B cell (primary cell): ENCODE results near the gene ACKR2. TPM values are rescaled to one million over a fixed set of nuclear protein-coding genes. Genes with fewer than 3 reads are reported as not detected.

Experiments used
- ATAC-seq: fragments of 200-7000 bp; cut with Tn5 transposase; one replicate; pipeline ENCODE4 v1.10.0; 2021; ENCODE audit warnings: low read depth, mild to moderate bottlenecking, moderate number of reproducible peaks, moderate library complexity
- CTCF ChIA-PET: fragments of 350-600 bp; sonication (Branson Sonifier 250); formaldehyde crosslinking; loops from one replicate; lab custom pipeline; 2021; ENCODE audit warnings: antibody characterized with exemption, inconsistent platforms; lab: Charles Lee
- POLR2A ChIA-PET: fragments of 350-600 bp; sonication (Branson Sonifier 250); formaldehyde crosslinking; loops from one replicate; lab custom pipeline; 2021; ENCODE audit warnings: antibody characterized with exemption; lab: Charles Lee
- DNase-seq: peaks from one replicate; pipeline ENCODE4 v3.0.0; 2013
- H2AFZ ChIP-seq: 2 replicates; pipeline ENCODE4 v1.6.1; 2012; ENCODE audit warnings: mild to moderate bottlenecking, low read depth, low read length; ENCODE audit not compliant: insufficient read depth, poor library complexity, severe bottlenecking
- H3K27ac ChIP-seq, 2 donors: 1 replicate in 1 of 2; 2 replicates in 1 of 2; pipeline ENCODE4 v1.5.1; 2012 to 2013; ENCODE audit warnings: low read length in 2 of 2, mild to moderate bottlenecking in 2 of 2, moderate library complexity in 1 of 2
- H3K27me3 ChIP-seq, 4 experiments: fragments of 200-600 bp in 1 of 4; sonication (generic) in 1 of 4; replicated peaks in 1 of 4; 1 replicate in 2 of 4; 2 replicates in 2 of 4; pipeline versions ENCODE4 v1.6.1 to v1.7.0; 2013 to 2016; ENCODE audit warnings: low read length in 3 of 4, mild to moderate bottlenecking in 2 of 4, mixed read lengths in 1 of 4, moderate library complexity in 1 of 4; ENCODE audit not compliant: insufficient read depth in 4 of 4, control insufficient read depth in 3 of 4; ENCODE audit errors: control extremely low read depth in 1 of 4
- H3K36me3 ChIP-seq, 2 experiments: replicated peaks in 1 of 2; 1 replicate in 1 of 2; 2 replicates in 1 of 2; pipeline versions ENCODE4 v1.6.1 to v1.7.1; 2013; ENCODE audit warnings: low read length in 1 of 2; ENCODE audit not compliant: insufficient read depth in 2 of 2, control insufficient read depth in 1 of 2; ENCODE audit errors: control extremely low read depth in 1 of 2, extremely low read depth in 1 of 2
- H3K4me1 ChIP-seq, 2 donors: fragments of 200-600 bp in 1 of 2; sonication (generic) in 1 of 2; 1 replicate in 1 of 2; 2 replicates in 1 of 2; pipeline versions ENCODE4 v1.5.1 to v1.6.1; 2013 to 2017; ENCODE audit warnings: low read length in 2 of 2; ENCODE audit not compliant: control insufficient read depth in 2 of 2, insufficient read depth in 2 of 2
- H3K4me2 ChIP-seq: replicated peaks from 2 replicates; pipeline ENCODE3; 2012; ENCODE audit warnings: mild to moderate bottlenecking, low read depth, low read length; ENCODE audit not compliant: poor library complexity, severe bottlenecking
- H3K4me3 ChIP-seq, 5 experiments: fragments of 200-600 bp in 1 of 5; sonication (generic) in 1 of 5; 1 replicate in 3 of 5; 2 replicates in 2 of 5; pipeline versions ENCODE4 v1.5.1 to v1.7.0; 2011 to 2016; ENCODE audit warnings: low read length in 4 of 5, mild to moderate bottlenecking in 4 of 5, low read depth in 2 of 5, control low read depth in 1 of 5, moderate library complexity in 1 of 5; ENCODE audit not compliant: insufficient read depth in 1 of 5; ENCODE audit errors: control extremely low read depth in 1 of 5, extremely low read depth in 1 of 5
- H3K79me2 ChIP-seq: fragments of 200-600 bp; sonication (generic); one replicate; pipeline ENCODE4 v1.6.0; 2016; ENCODE audit warnings: low read length; ENCODE audit not compliant: control insufficient read depth, insufficient read depth
- H3K9ac ChIP-seq: fragments of 200-600 bp; sonication (generic); 2 replicates; pipeline ENCODE4 v1.6.1; 2017; ENCODE audit warnings: mild to moderate bottlenecking, low read length, moderate library complexity
- H3K9me3 ChIP-seq, 3 donors: one replicate each; pipeline versions ENCODE4 v1.6.1 to v1.7.1; 2013; ENCODE audit warnings: low read length in 2 of 3; ENCODE audit not compliant: control insufficient read depth in 2 of 3, insufficient read depth in 1 of 3; ENCODE audit errors: control extremely low read depth in 1 of 3
- H4K20me1 ChIP-seq: 2 replicates; pipeline ENCODE4 v1.6.0; 2012; ENCODE audit warnings: mild to moderate bottlenecking, low read length; ENCODE audit not compliant: insufficient read depth, control insufficient read depth, poor library complexity, severe bottlenecking
- H3K27ac Mint-ChIP-seq: one replicate; pipeline ENCODE4 v1.8.0; 2021; ENCODE audit warnings: mixed read lengths
- H3K27me3 Mint-ChIP-seq: one replicate; pipeline ENCODE4 v1.8.0; 2021; ENCODE audit warnings: mixed read lengths
- H3K4me1 Mint-ChIP-seq: one replicate; pipeline ENCODE4 v1.8.0; 2021; ENCODE audit warnings: mixed read lengths
- H3K4me3 Mint-ChIP-seq: one replicate; pipeline ENCODE4 v1.8.0; 2021; ENCODE audit warnings: mixed read lengths
- H3K9me3 Mint-ChIP-seq: one replicate; pipeline ENCODE4 v1.8.0; 2022; ENCODE audit warnings: mixed read lengths; ENCODE audit not compliant: insufficient read depth
- CTCF ChIP-seq: fragments of 200-600 bp; IDR thresholded peaks from one replicate; pipeline ENCODE4 v1.8.0; 2022; ENCODE audit warnings: antibody characterized with exemption, mild to moderate bottlenecking
- EZH2 ChIP-seq: IDR thresholded peaks from 2 replicates; pipeline ENCODE4 v1.6.1; 2012; ENCODE audit warnings: borderline replicate concordance, low read depth, mild to moderate bottlenecking, moderate library complexity, low read length; ENCODE audit not compliant: insufficient read depth, poor library complexity, severe bottlenecking
- WGBS: methylation state at CpG from one replicate; pipeline ENCODE4 v1.1.5; 2013; ENCODE audit warnings: missing lambda C conversion rate; ENCODE audit not compliant: insufficient coverage; 5-methylcytosine and 5-hydroxymethylcytosine counted together
- intact Hi-C: fragments of 100-400 bp; cut with micrococcal nuclease; formaldehyde crosslinking; loops from one replicate; pipeline ENCODE4 v1.10.0; 2022
- polyA plus RNA-seq: library from polyadenylated mRNA; depleted of rRNA; stranded (reverse); fragments of >200 nt; gene quantifications from 2 replicates; pipeline ENCODE4 v1.2.3, GENCODE V29; 2012
- total RNA-seq, 2 donors: library from RNA; stranded (reverse); fragments of 120-200 nt in 1 of 2; gene quantifications; 1 replicate in 1 of 2; 2 replicates in 1 of 2; pipeline versions ENCODE4 v1.2.3 to v1.2.4, GENCODE V29; 2013 to 2022

Gene ACKR2
- total and polyA plus RNA-seq, 2 donors (not counting 1 experiment from before 2014, with no cell fraction given), result 0.31 to 1.7 TPM

- H3K4me3 Mint-ChIP-seq, result no peak overlapping the region
Measured at GRCh38 chr3:42827654-42828053, 18.4 kb downstream of the ACKR2 start.

More at GRCh38 chr3:42827654-42828053, 18.4 kb downstream of the ACKR2 start:
- no peak overlapping the region for H3K4me2 ChIP-seq
- CTCF ChIA-PET, result interaction anchor here (0.8 to 1.0 kb wide), 2 partner anchors 12 to 54 kb away, joined by 3 read pairs; no protein-coding TSS in a partner anchor
- H3K4me1 ChIP-seq, result no peaks in the 10 kb centered on the region
- DNase-seq, result no peak
- H3K9me3 Mint-ChIP-seq, result no peaks in the 10 kb centered on the region
- no peaks in the 10 kb centered on the region for H4K20me1 ChIP-seq
- no peak overlapping the region for H3K4me3 ChIP-seq
- no peak overlapping the region for H3K27ac Mint-ChIP-seq
- no peak overlapping the region for H3K9ac ChIP-seq
- H3K27me3 Mint-ChIP-seq, result peaks cover 20% of the 10 kb centered on the region
- H3K27me3 ChIP-seq, result no peaks in the 10 kb centered on the region
- ATAC-seq, result no peak
- H3K79me2 ChIP-seq, result no peaks in the 10 kb centered on the region
- no peaks in the 10 kb centered on the region for H3K36me3 ChIP-seq
- POLR2A ChIA-PET, result no interaction called here
- TF ChIP-seq EZH2, result no peak
- no peak for TF ChIP-seq CTCF
- WGBS, result 89% methylated on average over 1 of the region's 4 CpGs
- peaks cover 4% of the 10 kb centered on the region for H3K4me1 Mint-ChIP-seq
- no peak overlapping the region for H3K27ac ChIP-seq
- no peaks in the 10 kb centered on the region for H3K9me3 ChIP-seq
- H2AFZ ChIP-seq, result no peak overlapping the region
- intact Hi-C loops, result no loop called here
